Progenitor cell of endocrine pancreas (in vitro differentiated cells): ENCODE data around the gene GALNTL6. TPM values are rescaled to one million over a fixed set of nuclear protein-coding genes. Genes with fewer than 3 reads are reported as not detected.

ENCODE experiments used
- DNase-seq: peaks from one replicate; pipeline ENCODE4 v3.0.0; 2021; ENCODE audit warnings: low spot score; ENCODE audit not compliant: unreplicated experiment
- H3K27ac Mint-ChIP-seq: 2 replicates; pipeline ENCODE4 v1.8.0; 2021; ENCODE audit warnings: mild to moderate bottlenecking, moderate library complexity, mixed read lengths
- H3K27me3 Mint-ChIP-seq: 2 replicates; pipeline ENCODE4 v1.8.0; 2021; ENCODE audit warnings: mixed read lengths
- H3K36me3 Mint-ChIP-seq: 2 replicates; pipeline ENCODE4 v1.8.0; 2022; ENCODE audit warnings: mixed read lengths; ENCODE audit not compliant: insufficient read depth
- H3K4me1 Mint-ChIP-seq: 2 replicates; pipeline ENCODE4 v1.8.0; 2021; ENCODE audit warnings: low read depth, mixed read lengths
- H3K4me3 Mint-ChIP-seq: 2 replicates; pipeline ENCODE4 v1.8.0; 2021; ENCODE audit warnings: low read depth, mild to moderate bottlenecking, moderate library complexity, mixed read lengths
- H3K9me3 Mint-ChIP-seq: 2 replicates; pipeline ENCODE4 v1.8.0; 2021; ENCODE audit warnings: low read depth, mixed read lengths
- CTCF ChIP-seq: fragments of 200-600 bp; sonication (generic); IDR thresholded peaks from one replicate; pipeline ENCODE4 v1.5.0; 2021; ENCODE audit warnings: antibody characterized with exemption, mild to moderate bottlenecking; ENCODE audit not compliant: unreplicated experiment
- total RNA-seq: library from RNA; stranded (reverse); gene quantifications from 2 replicates; pipeline ENCODE4 v1.2.1, GENCODE V29; 2021

GALNTL6 gene
- total RNA-seq, 1 donor from 2014 or later = 0.14 TPM

DNA sequence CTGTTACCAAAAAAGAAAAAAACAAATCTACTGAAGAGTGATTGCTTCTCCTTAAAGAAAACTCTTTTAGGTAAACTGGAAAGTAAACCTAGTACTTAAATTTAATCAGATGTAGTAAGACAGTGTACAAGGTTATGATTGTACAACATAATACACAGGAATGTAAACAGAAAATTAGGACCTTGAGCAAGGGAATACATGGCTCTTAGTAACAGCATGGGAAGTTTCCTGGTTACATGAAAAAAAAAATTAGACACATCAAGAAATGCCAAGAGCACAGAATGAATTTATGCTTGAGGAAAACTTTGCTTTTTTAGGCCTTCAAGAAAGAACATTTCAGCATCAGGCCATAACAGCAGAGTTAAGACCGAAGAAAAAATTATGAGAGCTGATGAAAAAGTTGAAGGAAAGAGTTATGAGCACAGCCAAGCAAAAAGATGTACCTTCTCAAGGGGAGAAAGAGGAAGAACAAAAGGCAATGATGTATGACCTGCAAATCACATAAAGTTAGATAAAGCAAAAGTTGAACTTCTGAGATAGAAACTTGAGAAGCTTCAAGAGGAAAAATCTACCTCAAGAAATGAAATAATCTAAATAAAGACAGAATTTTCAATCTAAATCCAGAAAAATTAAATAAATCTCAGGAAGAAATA is 311.6 kb downstream of the GALNTL6 start:
- no peak for DNase-seq
- peaks cover 12% of the 10 kb centered on the region for H3K4me1 Mint-ChIP-seq
- H3K4me3 Mint-ChIP-seq = no peak overlapping the region
- no peak overlapping the region for H3K27ac Mint-ChIP-seq
- TF ChIP-seq CTCF = no peak
- H3K9me3 Mint-ChIP-seq = no peaks in the 10 kb centered on the region
- no peaks in the 10 kb centered on the region for H3K27me3 Mint-ChIP-seq
- H3K36me3 Mint-ChIP-seq = no peaks in the 10 kb centered on the region

GRCh38 chr4:172125443-172125842 is 312.2 kb downstream of the GALNTL6 start:
- Mint-ChIP-seq H3K9me3 (no peaks in the 10 kb centered on the region), H3K27me3 (no peaks in the 10 kb centered on the region), H3K36me3 (no peaks in the 10 kb centered on the region), H3K4me1 (peaks cover 14% of the 10 kb centered on the region), H3K4me3 (no peak overlapping the region), H3K27ac (no peak overlapping the region)
- no peak for DNase-seq
- TF ChIP-seq CTCF = no peak

GRCh38 chr4:172127168-172127567 is 314.0 kb downstream of the GALNTL6 start:
- H3K27ac Mint-ChIP-seq = no peak overlapping the region
- peaks cover 14% of the 10 kb centered on the region for H3K4me1 Mint-ChIP-seq
- H3K4me3 Mint-ChIP-seq = no peak overlapping the region
- H3K9me3 Mint-ChIP-seq = no peaks in the 10 kb centered on the region
- no peaks in the 10 kb centered on the region for H3K27me3 Mint-ChIP-seq
- no peaks in the 10 kb centered on the region for H3K36me3 Mint-ChIP-seq
- TF ChIP-seq CTCF = no peak
- DNase-seq = no peak

DNA sequence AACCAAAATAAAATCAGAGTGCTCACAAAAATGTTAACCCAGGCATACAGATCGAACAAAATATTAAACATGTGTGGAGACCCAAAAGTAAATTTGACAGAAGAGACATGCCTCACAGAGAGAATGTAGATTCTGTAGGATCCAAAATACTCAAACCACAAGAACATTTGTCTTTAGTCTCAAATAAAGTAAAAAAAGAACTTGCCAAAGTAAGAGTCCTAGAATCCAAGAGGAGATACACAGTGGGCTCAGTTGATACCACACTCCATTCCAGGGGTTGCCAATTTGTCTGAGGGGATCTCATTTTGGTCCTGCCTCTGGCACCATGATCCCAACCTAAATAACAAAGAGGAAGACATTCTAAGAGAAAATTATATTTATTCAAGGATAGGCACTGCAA is 316.4 kb downstream of the GALNTL6 start:
- Mint-ChIP-seq H3K4me1 (peaks cover 14% of the 10 kb centered on the region), H3K9me3 (no peaks in the 10 kb centered on the region), H3K4me3 (no peak overlapping the region), H3K27ac (peak overlapping the region; percentile 46), H3K36me3 (no peaks in the 10 kb centered on the region), H3K27me3 (no peaks in the 10 kb centered on the region)
- no peak for DNase-seq
- TF ChIP-seq CTCF = no peak

GRCh38 chr4:172134521-172134920 is 321.3 kb downstream of the GALNTL6 start:
- no peak for TF ChIP-seq CTCF
- DNase-seq = no peak
- Mint-ChIP-seq H3K4me3 (no peak overlapping the region), H3K27ac (no peak overlapping the region), H3K4me1 (peaks cover 6% of the 10 kb centered on the region), H3K9me3 (peaks cover 3% of the 10 kb centered on the region), H3K27me3 (no peaks in the 10 kb centered on the region), H3K36me3 (no peaks in the 10 kb centered on the region)
